GM19023 (cell line): ENCODE results near the gene SH3YL1.

Experiments used
- ATAC-seq: cut with Tn5 transposase; IDR thresholded peaks from one replicate; pipeline ENCODE4 v1.9.1; 2021; ENCODE audit warnings: mild to moderate bottlenecking, moderate library complexity; ENCODE audit not compliant: unreplicated experiment

SH3YL1 gene

DNA sequence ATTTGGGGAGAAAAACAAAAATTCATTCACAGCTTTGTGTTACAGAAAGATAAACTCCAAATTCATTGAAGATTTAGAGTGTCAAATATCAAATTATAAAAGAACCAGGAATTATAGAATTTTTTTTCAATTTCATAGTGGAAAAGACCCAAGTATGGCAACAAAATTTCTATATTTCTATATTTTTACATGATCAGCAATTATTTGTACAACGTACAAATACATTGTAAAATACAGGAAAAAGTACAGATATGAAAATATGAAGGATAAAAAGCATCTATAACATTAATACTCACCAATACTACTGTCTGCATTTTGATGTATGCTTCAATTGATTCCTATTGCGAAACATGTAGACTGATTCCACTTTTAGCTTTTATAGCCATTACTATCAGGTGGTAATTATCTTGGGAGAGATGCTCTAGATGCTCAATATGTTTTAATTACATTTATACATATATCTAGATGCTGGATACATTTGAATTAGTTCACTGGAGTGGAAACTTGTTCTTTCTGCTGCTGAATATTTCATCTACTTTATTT lies 4.0 kb downstream of the SH3YL1 start:
- ATAC-seq = no peak

DNA sequence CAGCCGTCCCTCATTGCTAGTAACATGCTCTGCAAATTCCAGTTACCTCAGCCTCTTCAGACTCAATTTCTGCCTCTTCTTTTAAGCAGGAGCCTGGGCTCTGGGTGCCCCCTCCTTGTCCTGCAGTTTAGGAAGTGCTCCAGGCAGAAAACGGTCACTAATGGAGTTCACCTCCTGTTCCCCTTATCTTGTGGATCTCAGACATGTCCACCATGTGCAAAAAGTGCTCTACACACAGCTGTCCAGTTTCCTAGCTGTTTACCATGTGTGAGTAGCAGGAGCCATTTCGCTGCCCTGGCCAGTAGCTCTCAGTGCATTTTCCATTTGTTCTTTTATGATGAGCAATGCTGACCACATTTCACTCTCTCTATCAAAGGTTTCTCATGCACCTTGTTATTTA lies 4.9 kb downstream of the SH3YL1 start:
- no peak for ATAC-seq

DNA sequence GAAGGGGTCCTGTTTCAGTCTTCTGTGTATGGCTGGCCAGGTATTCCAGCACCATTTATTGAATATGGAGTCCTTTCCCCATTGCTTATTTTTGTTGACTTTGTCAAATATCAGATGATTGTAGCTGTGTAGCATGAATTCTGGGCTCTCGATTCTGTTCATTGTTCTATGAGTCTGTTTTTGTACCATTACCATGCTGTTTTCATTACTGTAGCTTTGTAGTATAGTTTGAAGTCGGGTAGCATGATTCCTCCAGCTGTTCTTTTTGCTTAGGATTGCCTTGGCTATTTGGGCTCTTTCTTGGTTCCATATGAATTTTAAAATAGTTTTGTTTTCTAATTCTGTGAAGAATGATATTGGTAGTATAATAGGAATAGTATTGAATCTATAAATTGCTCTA lies 6.0 kb downstream of the SH3YL1 start:
- ATAC-seq = no peak

GRCh38 chr2:257429-257828 lies 6.4 kb downstream of the SH3YL1 start:
- ATAC-seq = no peak

DNA sequence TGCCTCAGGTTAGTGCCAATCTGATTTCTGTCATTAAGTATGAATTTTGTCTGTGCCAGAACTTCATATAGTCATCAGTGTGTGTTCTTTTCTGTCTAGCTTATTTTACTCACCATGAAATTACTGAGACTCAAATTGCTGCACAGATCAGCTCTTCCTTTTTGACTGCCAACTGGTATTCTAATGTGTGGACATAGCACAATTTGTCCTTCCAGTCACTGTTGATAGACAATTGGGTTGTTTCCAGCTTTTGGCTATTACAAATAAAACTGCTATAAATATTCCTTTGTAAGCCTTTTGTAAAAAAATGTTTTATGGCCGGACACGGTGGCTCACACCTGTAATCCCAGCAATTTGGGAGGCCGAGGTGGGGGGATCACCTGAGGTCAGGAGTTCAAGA lies 7.7 kb downstream of the SH3YL1 start:
- ATAC-seq = no peak

DNA sequence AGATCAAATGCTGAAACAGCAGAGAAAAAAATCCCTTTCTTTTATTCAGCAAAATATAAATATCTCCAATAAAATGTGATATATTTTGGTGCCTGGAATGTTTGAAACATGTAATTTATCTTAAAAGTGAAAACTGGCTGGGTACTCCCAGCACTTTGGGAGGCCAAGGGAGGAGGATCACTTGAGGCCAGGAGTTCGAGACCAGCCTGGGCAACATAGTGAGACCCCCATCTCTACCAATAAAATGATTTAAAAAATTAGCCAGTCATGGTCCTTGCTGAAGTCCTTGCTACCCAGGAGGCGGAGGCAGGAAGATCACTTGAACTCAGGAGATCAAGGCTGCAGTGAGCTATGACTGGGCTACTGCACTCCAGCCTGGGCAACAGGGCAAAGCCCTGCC lies 8.6 kb downstream of the SH3YL1 start:
- ATAC-seq = no peak

DNA sequence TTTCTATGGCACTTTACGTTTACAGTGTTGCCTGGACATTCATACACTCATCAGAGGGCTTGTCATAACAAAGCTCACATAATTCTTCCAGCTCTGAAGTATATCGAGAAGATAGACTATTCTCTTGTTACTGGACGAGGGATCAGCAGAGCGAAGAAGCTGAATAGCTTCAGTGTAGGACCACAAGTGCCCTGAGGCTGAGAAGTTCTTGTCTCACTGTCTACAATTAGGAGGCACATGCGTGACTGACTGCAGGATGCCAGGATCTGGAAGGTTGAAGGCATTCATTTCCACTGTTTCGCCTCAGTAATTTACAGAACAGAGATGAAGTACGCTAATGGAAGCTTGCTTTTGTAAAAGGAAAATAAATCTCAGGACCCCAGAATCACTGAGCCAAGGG lies 9.6 kb downstream of the SH3YL1 start:
- no peak for ATAC-seq

DNA sequence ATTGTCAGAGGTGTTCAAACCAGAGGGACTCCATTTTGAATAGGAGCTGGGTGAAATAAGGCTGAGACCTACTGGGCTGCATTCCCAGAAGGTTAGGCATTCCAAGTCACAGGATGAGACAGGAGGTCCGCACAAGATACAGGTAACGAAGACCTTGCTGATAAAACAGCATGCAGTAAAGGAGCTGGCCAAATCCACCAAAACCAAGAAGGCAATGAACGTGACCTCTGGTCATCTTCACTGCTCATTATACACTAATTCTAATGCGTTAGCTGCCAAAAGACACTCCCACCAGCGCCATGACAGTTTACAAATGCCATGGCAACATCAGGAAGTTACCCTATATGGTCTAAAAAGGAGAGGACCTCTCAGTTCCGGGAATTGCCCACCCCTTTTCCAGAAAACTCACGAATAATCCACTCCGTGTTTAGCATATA lies 10.6 kb downstream of the SH3YL1 start:
- no peak for ATAC-seq

DNA sequence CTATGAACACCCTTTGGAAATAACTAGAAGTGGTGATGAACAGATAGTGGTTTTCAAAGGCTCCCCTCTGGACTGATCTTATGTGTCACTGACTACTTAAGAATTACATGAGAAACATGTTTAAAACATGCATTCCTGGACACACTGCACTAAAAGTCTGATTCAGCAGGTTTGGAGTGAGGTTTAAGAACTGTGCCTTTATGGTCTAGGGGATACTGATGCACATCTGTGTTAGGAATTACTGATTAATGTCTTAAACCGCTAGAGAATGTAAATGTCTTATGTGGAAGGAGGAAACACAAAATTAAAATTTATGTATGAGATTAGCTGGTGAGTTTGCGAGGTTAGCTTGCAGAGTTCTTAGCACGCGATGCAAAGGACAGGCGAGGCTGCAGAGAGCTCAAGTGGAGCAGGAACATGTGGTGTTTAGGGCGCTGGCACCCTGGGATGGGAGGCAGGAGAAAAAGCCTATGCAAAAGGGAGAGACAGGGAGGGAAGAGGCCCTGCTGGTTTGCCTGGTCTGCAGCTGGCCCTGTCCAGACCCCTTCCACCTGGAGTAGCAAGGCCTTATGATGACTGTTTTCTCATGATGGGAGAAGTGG lies 11.7 kb downstream of the SH3YL1 start:
- no peak for ATAC-seq

DNA sequence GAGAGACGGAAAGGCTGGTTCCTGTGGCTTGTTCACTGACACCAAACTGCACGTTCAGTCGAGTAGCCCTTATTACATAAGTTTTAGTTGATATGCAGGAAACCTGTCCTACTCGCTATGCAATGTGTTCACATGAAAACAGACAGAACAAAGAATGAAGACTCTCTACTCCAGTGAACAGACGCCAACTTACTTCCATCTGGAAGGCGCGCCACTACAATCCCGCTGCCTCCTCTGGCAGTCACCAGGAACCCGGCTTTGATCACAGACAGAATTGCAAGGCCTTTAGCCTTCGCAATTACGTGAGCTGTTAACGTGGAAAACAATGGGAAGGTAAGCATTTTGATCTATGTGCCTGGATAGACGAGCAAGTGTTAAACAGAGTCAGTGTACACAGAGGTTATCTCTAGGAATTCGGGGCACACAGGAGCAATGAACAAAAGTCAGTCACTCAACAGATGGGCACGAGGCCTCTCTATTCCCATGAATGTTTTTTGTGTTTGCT lies 14.2 kb downstream of the SH3YL1 start:
- no peak for ATAC-seq

- ATAC-seq = no peak
Observed at GRCh38 chr2:248724-249123, 15.1 kb downstream of the SH3YL1 start.

- ATAC-seq = no peak
Observed at GRCh38 chr2:246489-247144, 17.2 kb downstream of the SH3YL1 start.

DNA sequence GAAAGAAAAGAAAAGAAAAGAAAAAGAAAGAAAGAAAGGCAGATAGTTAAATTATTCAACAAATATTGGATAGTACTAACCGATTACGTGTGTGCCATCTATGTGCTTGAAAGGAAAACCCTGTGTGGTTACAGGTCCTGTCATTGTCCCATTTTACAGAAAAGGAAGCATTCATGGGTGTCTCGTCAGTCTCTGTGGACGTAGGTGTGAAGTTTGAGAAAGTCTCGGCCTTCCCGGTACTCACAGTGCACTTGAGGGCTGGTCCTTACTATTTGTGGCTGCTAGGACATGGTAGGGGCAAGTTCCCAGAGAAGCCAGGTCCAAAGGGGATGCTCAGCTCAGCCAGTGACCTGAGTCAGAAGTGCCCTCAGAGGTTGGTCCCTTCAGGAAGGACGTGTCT lies 19.3 kb downstream of the SH3YL1 start:
- ATAC-seq = no peak

DNA sequence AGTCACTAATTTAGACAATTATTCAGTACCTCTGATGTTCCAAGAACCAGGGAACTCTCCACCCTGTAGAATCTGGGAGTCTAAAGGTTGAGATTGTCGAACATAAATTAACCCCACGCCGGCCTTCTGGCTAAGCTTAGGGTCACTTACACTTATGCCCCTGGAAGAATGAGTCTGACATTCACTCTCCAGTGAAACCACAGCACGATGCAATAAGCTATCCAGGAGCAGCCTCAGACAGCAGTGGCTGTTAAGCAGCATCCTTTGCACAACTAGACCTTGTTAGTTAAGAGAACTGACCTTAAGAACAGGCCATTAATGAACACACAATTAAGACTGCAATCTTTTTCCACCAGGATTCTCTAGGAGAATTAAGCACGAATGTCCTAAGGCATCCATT lies 25.0 kb downstream of the SH3YL1 start:
- ATAC-seq = no peak

- no peak for ATAC-seq
Observed at GRCh38 chr2:238431-238830, 25.4 kb downstream of the SH3YL1 start.

DNA sequence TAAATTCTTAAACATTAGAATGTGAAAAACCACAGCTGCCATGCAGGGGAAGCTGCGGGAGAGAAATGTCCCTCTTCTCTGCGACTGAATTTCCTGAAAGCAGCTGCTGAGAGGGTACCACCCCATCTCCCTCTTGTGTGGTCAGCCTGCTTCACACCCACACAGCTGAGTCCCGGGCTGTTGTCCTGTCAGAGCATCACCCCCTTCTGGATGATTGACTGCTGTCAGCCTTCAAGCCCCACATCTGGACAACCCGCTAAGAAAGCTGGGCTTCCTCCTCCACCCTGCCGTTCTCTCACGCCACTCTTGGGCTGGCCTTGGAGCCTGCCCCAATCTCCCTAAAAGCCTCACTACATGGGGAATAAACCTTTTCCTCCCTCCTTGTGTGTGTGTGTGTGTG lies 26.0 kb downstream of the SH3YL1 start:
- ATAC-seq = no peak

- ATAC-seq = no peak
Observed at GRCh38 chr2:236993-237539, 26.8 kb downstream of the SH3YL1 start.

GRCh38 chr2:234421-234820 lies 29.4 kb downstream of the SH3YL1 start:
- no peak for ATAC-seq

DNA sequence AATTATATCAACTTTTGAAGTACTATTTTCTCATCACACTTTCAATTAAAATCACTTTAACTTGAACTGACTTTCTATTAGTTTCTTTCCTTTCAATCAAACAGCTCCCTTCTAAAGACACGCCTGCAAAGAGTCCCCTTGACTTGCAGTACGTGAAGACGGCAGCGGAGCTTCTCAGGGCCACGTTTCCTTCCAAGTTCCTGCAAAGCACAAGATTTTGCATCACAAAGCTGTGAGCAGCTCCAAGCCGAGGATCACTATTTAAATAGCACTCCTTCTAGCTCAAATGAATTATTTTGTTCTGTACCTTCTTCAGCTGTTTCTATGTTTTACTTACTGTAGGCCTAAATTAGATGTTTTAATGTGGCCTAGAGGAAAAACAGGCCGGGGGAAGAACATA lies 30.8 kb downstream of the SH3YL1 start:
- no peak for ATAC-seq

- ATAC-seq = no peak
Observed at GRCh38 chr2:231521-232185, 32.2 kb downstream of the SH3YL1 start.

- no peak for ATAC-seq
Observed at GRCh38 chr2:228518-229278, 35.1 kb downstream of the SH3YL1 start.
